Esophagus (tissue), 2 donors: Measurements from ENCODE around the gene RAD51B. TPM values are rescaled to one million over a fixed set of nuclear protein-coding genes. Genes with fewer than 3 reads are reported as not detected.
A peak's percentile ranks its signal among the peaks of the same experiment; 100 is the strongest.

Experiments
- H3K27ac ChIP-seq, 2 donors: one replicate each; pipeline ENCODE4 v1.5.1; 2013; ENCODE audit warnings: low read depth in 2 of 2, mild to moderate bottlenecking in 2 of 2, inconsistent platforms in 1 of 2, low read length in 1 of 2, moderate library complexity in 1 of 2
- H3K27me3 ChIP-seq, 2 donors: one replicate each; pipeline ENCODE4 v1.6.1; 2013; ENCODE audit warnings: low read length in 2 of 2, control low read depth in 1 of 2, mild to moderate bottlenecking in 1 of 2; ENCODE audit not compliant: insufficient read depth in 2 of 2, control insufficient read depth in 1 of 2
- H3K36me3 ChIP-seq, 2 donors: one replicate each; pipeline ENCODE4 v1.6.1; 2013; ENCODE audit warnings: low read length in 1 of 2; ENCODE audit not compliant: control insufficient read depth in 2 of 2, insufficient read depth in 2 of 2
- H3K4me1 ChIP-seq, 2 donors: one replicate each; pipeline ENCODE4 v1.6.1; 2013; ENCODE audit warnings: low read length in 1 of 2; ENCODE audit not compliant: control insufficient read depth in 2 of 2, insufficient read depth in 2 of 2
- H3K4me3 ChIP-seq, 2 donors: one replicate each; pipeline ENCODE4 v1.5.1; 2013; ENCODE audit warnings: low read length in 2 of 2, mild to moderate bottlenecking in 2 of 2, low read depth in 1 of 2, moderate library complexity in 1 of 2
- H3K9me3 ChIP-seq, 2 donors: one replicate each; pipeline ENCODE4 v1.6.1; 2013; ENCODE audit warnings: mild to moderate bottlenecking in 2 of 2, low read depth in 1 of 2, low read length in 1 of 2, moderate library complexity in 1 of 2; ENCODE audit not compliant: control insufficient read depth in 2 of 2, insufficient read depth in 1 of 2
- WGBS, 2 donors: extraction: QIAGEN DNeasy Blood & Tissue Kit; methylation state at CpG; one replicate each; pipeline ENCODE4 v1.1.7; 2013; 5-methylcytosine and 5-hydroxymethylcytosine counted together
- polyA plus RNA-seq, 2 donors: library from polyadenylated mRNA; stranded (reverse); fragments of 200-250 nt; gene quantifications; one replicate each; pipeline ENCODE4 v1.2.3, GENCODE V29; 2013
- donor health status: healthy with polysubstance abuse.
- donor health status: Bipolar disorder and iron deficiency.

RAD51B gene
- polyA plus RNA-seq, 2 donors, result 3.2 to 4.0 TPM

- no peaks in the 10 kb centered on the region for H3K27me3 ChIP-seq
Observed at GRCh38 chr14:68536018-68536410, 716.4 kb downstream of the RAD51B start.

GRCh38 chr14:68538639-68539038, 719.1 kb downstream of the RAD51B start:
- Histone ChIP-seq H3K27me3 (no peaks in the 10 kb centered on the region), H3K36me3 (no peaks in the 10 kb centered on the region), H3K27ac (no peak overlapping the region), H3K9me3 (no peaks in the 10 kb centered on the region), H3K4me1 (peaks cover 3% of the 10 kb centered on the region in 2 donors), H3K4me3 (no peak overlapping the region)
- 84 to 88% methylated on average over 2 of the region's 2 CpGs for whole genome bisulfite sequencing, 2 donors

More at GRCh38 chr14:68536018-68536410, 716.4 kb downstream of the RAD51B start:
- H3K4me3 ChIP-seq, result no peak overlapping the region
- H3K27ac ChIP-seq, result no peak overlapping the region
- peaks cover 0 to 3% of the 10 kb centered on the region in 2 donors for H3K4me1 ChIP-seq
- 92 to 96% methylated on average over 1 of the region's 1 CpG for WGBS, 2 donors
- H3K36me3 ChIP-seq, result no peaks in the 10 kb centered on the region
- H3K9me3 ChIP-seq, result no peaks in the 10 kb centered on the region

- WGBS, 2 donors, result 82 to 86% methylated on average over 6 of the region's 6 CpGs
- peak overlapping the region in 1 of 2 donors; percentile 18 for H3K27ac ChIP-seq
Observed at GRCh38 chr14:68539241-68539737, 719.7 kb downstream of the RAD51B start.

GRCh38 chr14:68539789-68540188, 720.2 kb downstream of the RAD51B start:
- no peak overlapping the region for H3K4me3 ChIP-seq
- H3K27me3 ChIP-seq, result no peaks in the 10 kb centered on the region
- whole genome bisulfite sequencing, 2 donors, result 84 to 87% methylated on average over 3 of the region's 3 CpGs
- peak overlapping the region in 1 of 2 donors; percentile 27 for H3K27ac ChIP-seq
- peaks cover 3% of the 10 kb centered on the region in 2 donors for H3K4me1 ChIP-seq
- H3K9me3 ChIP-seq, result no peaks in the 10 kb centered on the region
- H3K36me3 ChIP-seq, result no peaks in the 10 kb centered on the region

More at GRCh38 chr14:68539241-68539737, 719.7 kb downstream of the RAD51B start:
- Histone ChIP-seq H3K27me3 (no peaks in the 10 kb centered on the region), H3K4me3 (no peak overlapping the region), H3K36me3 (no peaks in the 10 kb centered on the region), H3K9me3 (no peaks in the 10 kb centered on the region), H3K4me1 (peaks cover 3% of the 10 kb centered on the region in 2 donors)

GRCh38 chr14:68541178-68541896, 721.8 kb downstream of the RAD51B start:
- no peak overlapping the region for H3K4me3 ChIP-seq
- no peaks in the 10 kb centered on the region for H3K9me3 ChIP-seq
- H3K4me1 ChIP-seq, result peaks cover 3% of the 10 kb centered on the region in 2 donors
- H3K36me3 ChIP-seq, result no peaks in the 10 kb centered on the region
- peak overlapping the region in 1 of 2 donors; percentile 12 for H3K27ac ChIP-seq
- no peaks in the 10 kb centered on the region for H3K27me3 ChIP-seq
- 79 to 85% methylated on average over 4 of the region's 4 CpGs for whole genome bisulfite sequencing, 2 donors

GRCh38 chr14:68542346-68542745, 722.8 kb downstream of the RAD51B start:
- Histone ChIP-seq H3K4me1 (peaks cover 7 to 13% of the 10 kb centered on the region in 2 donors), H3K27me3 (no peaks in the 10 kb centered on the region)
- WGBS, 2 donors, result 61 to 84% methylated on average over 2 of the region's 2 CpGs

GRCh38 chr14:68543516-68543915, 723.9 kb downstream of the RAD51B start:
- Histone ChIP-seq H3K36me3 (no peaks in the 10 kb centered on the region), H3K4me3 (no peak overlapping the region), H3K27ac (peak overlapping the region; percentile 58 to 60), H3K27me3 (no peaks in the 10 kb centered on the region), H3K9me3 (no peaks in the 10 kb centered on the region), H3K4me1 (peaks cover 7 to 22% of the 10 kb centered on the region in 2 donors)
- 58 to 59% methylated on average over 3 of the region's 3 CpGs for WGBS, 2 donors

More at GRCh38 chr14:68542346-68542745, 722.8 kb downstream of the RAD51B start:
- Histone ChIP-seq H3K27ac (no peak overlapping the region), H3K4me3 (no peak overlapping the region), H3K36me3 (no peaks in the 10 kb centered on the region), H3K9me3 (no peaks in the 10 kb centered on the region)

GRCh38 chr14:68544081-68544892, 724.7 kb downstream of the RAD51B start:
- Histone ChIP-seq H3K27ac (peak overlapping the region; percentile 69 to 76), H3K27me3 (no peaks in the 10 kb centered on the region), H3K36me3 (no peaks in the 10 kb centered on the region), H3K4me3 (no peak overlapping the region), H3K4me1 (peaks cover 9 to 27% of the 10 kb centered on the region in 2 donors), H3K9me3 (no peaks in the 10 kb centered on the region)
- WGBS, 2 donors, result 42 to 49% methylated on average over 5 of the region's 5 CpGs

- Histone ChIP-seq H3K9me3 (no peaks in the 10 kb centered on the region), H3K27me3 (no peaks in the 10 kb centered on the region), H3K4me3 (no peak overlapping the region), H3K27ac (peak overlapping the region; percentile 98 to 100), H3K4me1 (peaks cover 9 to 34% of the 10 kb centered on the region in 2 donors), H3K36me3 (no peaks in the 10 kb centered on the region)
- WGBS, 2 donors, result 74 to 77% methylated on average over 5 of the region's 5 CpGs
Observed at GRCh38 chr14:68546839-68547238, 727.3 kb downstream of the RAD51B start.
